PFSK-1 (cell line): ENCODE measurements around the gene CRIP1.

ENCODE experiments used
- FOXP2 ChIP-seq: optimal IDR thresholded peaks from 2 replicates; pipeline ENCODE3; 2011; ENCODE audit warnings: borderline replicate concordance, control low read depth, inconsistent platforms; ENCODE audit not compliant: insufficient read depth; ENCODE audit errors: extremely low read length, extremely low read depth
- POLR2AphosphoS5 ChIP-seq: IDR thresholded peaks from 2 replicates; pipeline ENCODE4 v1.6.1; 2012; ENCODE audit warnings: low read depth, mild to moderate bottlenecking, control low read depth, low read length, moderate library complexity
- REST ChIP-seq, 2 experiments: IDR thresholded peaks; 2 replicates each; pipeline versions ENCODE4 v1.6.1 to v1.8.0; 2011 to 2012; ENCODE audit warnings: low read depth in 2 of 2, low read length in 2 of 2, control low read depth in 1 of 2, inconsistent platforms in 1 of 2, mild to moderate bottlenecking in 1 of 2, moderate library complexity in 1 of 2; ENCODE audit not compliant: insufficient read depth in 1 of 2
- SIN3A ChIP-seq: IDR thresholded peaks from 2 replicates; pipeline ENCODE4 v1.6.1; 2012; ENCODE audit warnings: mild to moderate bottlenecking, low read length, moderate library complexity, borderline replicate concordance; ENCODE audit not compliant: insufficient read depth
- TAF1 ChIP-seq: IDR thresholded peaks from 2 replicates; pipeline ENCODE4 v1.6.1; 2012; ENCODE audit warnings: low read length, control low read depth, borderline replicate concordance; ENCODE audit not compliant: insufficient read depth

The CRIP1 gene

GRCh38 chr14:105517096-105517495 is 30.4 kb downstream of the CRIP1 start:
- TF ChIP-seq POLR2AphosphoS5 (no peak), FOXP2 (no peak), TAF1 (no peak), REST (IDR thresholded peaks at IDR 0.05; ENCODE audit: insufficient read depth in 1 of 2, low read depth in 2 of 2, low read length in 2 of 2) (no peak), SIN3A (no peak)

- no peak for TF ChIP-seq REST (IDR thresholded peaks at IDR 0.05; ENCODE audit: insufficient read depth in 1 of 2, low read depth in 2 of 2, low read length in 2 of 2)
- TF ChIP-seq SIN3A, result no peak
- no peak for TF ChIP-seq TAF1
- no peak for TF ChIP-seq POLR2AphosphoS5
- TF ChIP-seq FOXP2, result no peak
Observed at GRCh38 chr14:105519946-105520698, 33.4 kb downstream of the CRIP1 start.

DNA sequence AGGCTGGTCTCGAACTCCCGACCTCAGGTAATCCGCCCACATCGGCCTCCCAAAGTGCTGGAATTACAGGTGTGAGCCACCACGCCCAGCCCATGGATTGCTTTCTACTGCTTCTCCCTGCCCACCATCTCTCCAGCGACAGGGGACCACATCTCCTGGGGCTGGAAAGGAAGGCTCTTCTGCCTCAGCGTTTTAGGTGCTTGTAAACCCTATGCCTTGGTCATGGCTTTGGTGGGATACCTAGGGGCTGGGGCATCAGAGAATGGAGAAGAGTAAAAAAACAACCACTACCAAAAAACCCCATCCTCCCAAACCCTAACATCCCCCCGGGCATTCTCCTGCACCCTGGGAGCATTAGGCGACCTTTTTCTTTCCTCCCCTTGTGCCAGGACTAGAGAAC is 38.6 kb downstream of the CRIP1 start:
- no peak for TF ChIP-seq REST (IDR thresholded peaks at IDR 0.05; ENCODE audit: insufficient read depth in 1 of 2, low read depth in 2 of 2, low read length in 2 of 2)
- TF ChIP-seq SIN3A, result no peak
- no peak for TF ChIP-seq TAF1
- no peak for TF ChIP-seq POLR2AphosphoS5
- TF ChIP-seq FOXP2, result no peak

- TF ChIP-seq POLR2AphosphoS5, result no peak
- TF ChIP-seq REST (IDR thresholded peaks at IDR 0.05; ENCODE audit: insufficient read depth in 1 of 2, low read depth in 2 of 2, low read length in 2 of 2), result no peak
- TF ChIP-seq SIN3A, result no peak
- no peak for TF ChIP-seq TAF1
- no peak for TF ChIP-seq FOXP2
Observed at GRCh38 chr14:105525861-105526775, 39.4 kb downstream of the CRIP1 start, which contains the start of gene TMEM121. Gene TMEM121 (plus strand): TSS chr14:105526583. CDS start chr14:105528835, 2,252 bp downstream.
